GM10847 (cell line): ENCODE measurements around the gene KCNK7.

Experiments
- POLR2A ChIP-seq: IDR thresholded peaks from 2 replicates; pipeline ENCODE4 v1.6.1; 2011; ENCODE audit not compliant: insufficient read length; ENCODE audit errors: extremely low read depth

KCNK7 gene

DNA sequence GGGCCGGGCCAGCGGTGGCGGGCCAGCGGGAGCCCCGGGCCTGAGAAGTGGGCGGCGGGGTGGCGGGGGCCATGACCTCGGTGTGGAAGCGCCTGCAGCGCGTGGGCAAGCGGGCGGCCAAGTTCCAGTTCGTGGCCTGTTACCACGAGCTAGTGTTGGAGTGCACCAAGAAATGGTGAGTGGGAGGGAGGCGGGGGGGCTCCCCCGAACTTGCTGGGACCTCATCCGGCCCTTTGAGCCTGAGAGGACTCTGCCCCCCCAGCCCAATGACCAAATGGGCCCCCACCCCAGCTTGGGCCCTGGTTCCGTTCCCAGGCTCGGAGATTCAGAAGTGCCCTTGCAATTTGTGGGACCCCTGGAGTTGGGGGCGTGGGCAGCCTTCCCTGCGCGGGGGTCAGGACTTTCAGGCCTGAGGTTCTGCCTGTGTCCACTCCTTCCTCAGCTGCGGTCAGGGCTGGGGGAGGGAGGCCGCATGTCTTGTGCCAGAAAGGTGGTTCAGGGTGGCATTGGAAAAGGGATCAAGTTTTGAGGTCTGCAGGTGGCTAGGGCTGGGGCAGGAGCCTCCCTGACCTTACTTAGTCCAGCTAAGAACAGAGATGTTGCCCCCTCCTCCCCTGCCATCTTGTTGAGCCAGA lies 19.3 kb downstream of the KCNK7 start:
- TF ChIP-seq POLR2A, result no peak

DNA sequence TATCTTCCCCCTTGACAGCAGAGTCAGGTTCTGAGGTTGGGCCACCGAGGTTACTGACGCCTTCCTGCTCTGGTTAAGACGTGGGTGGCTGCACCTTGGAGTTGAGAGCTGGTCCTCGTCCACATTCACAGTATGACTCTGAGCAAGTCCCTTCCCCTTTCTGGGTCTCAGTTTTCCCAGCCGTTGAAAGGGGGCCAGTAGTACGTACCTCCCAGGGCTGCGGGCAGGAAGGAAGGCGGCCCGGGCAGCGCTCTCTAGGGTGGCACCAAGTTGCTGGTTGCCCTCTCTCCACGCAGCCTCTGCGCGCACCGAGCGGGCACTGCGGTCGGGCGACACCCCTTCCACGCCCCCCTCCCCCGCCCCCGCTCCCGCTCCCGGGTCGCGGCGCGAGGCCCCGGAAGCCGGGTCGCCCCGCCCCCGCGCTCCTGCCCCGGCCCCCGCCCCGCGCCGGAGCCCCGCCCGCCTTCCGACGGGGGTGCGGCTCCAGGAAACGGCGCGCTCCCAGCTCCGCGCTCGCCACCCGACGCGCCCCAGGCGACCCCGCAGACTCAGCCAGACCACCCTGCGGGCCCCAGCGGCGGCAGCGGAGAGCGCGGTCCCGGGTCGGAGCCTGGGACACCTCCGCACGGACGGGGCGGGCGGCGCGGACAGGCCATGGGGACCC lies 19.9 kb downstream of the KCNK7 start, which contains the start of gene EHBP1L1:
TSS of gene EHBP1L1 (plus strand) at position 486 of the 664 bp plus-strand sequence. CDS start 250 bp downstream, outside the sequence.
- peak; percentile 26 for TF ChIP-seq POLR2A

DNA sequence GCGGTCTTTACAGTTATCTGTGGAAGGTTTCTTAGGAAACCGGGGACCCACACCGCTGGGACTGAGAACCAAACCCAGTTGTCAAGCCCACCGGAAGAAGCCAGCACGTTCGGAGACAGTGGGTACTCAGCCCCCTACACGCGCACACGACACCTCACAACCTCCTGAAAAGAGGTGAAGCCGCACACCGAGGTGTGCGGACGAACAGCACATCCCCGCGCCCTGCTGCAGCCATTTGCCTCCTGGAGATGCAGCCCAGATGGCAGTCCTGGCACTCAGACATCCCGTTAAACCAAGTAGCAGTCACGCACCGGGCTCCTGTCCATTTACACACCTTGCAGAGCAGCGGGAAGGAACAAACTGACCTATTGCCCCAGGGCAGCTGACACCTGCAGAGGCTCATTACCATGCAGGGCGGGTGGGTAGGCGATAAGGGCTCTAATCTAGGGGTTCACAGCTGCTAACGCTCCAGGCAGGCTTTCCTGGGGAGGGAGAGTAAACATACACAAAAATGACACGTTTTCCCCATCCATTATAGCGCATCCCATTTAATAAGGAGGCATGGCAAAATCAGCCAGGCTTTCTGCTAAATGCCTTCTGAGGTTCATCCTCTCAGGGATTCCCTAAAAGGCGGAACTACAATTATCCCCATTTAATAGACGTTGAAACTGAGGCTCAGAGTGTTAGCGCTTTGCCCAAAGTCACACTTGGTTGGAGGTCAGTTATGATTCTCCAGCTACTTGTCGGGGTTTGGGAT lies 20.6 kb downstream of the KCNK7 start:
- TF ChIP-seq POLR2A, result no peak

DNA sequence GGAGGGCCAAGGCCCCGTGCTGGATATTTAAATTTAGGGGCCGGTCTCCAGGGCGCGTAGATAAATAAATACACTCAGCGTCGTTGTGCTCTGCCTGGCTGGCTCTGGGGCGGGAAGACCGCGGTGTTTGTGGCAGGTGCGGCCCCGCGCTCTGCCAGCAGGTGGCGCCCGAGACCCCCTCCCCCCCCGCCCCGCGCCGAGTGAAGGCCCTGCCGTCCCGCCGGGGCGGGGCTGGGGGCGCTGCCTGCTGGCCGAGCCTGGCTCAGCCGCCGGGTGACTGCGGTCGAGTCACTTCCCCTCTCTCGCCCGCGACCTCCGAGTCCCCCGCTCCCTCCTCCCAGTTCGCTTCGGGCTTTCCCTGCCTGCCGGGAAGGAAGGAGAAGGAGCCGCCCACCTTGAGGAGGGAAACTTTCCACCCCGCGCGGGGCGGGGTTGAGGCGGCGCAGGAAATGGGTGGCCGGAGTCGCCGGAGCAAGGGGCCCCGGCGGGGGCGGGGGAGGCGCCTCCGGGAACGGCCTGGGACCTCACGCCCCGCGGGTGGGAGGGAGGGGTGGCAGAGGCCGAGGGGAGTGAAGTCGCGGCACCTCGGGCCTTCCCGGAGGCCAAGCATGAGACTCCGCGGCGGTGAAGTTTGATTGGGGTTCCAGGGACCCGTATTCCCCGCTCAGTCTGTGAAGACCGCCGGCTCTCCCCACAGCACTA lies 21.3 kb downstream of the KCNK7 start:
- no peak for TF ChIP-seq POLR2A

DNA sequence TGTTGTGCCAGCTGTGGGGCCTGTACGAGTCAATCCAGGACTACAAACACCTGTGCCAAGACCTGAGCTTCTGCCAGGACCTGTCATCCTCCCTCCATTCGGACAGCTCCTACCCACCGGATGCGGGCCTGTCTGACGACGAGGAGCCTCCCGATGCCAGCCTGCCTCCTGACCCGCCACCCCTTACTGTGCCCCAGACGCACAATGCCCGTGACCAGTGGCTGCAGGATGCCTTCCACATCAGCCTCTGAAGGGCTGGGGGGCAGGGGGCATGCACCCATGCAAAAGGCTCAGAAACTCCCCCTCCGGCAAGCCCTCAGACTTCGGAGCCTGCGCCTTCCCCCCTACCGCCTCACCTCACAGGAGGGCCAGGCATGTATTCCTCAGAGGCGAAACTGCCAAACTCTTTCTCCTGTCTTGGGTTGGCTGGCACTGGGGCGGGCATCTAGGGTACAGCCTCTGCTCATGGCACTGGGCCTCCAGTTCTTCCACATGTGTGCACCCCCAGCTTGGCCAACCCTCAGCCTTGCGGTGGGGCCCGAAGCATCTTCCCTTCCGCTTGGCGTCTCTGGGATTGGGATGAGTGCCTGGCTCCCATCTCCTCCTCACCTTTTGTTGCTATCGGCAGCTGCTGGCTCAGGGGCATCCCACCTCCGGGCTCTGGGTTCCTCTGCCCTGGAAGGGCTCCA lies 22.1 kb downstream of the KCNK7 start:
- TF ChIP-seq POLR2A, result no peak

DNA sequence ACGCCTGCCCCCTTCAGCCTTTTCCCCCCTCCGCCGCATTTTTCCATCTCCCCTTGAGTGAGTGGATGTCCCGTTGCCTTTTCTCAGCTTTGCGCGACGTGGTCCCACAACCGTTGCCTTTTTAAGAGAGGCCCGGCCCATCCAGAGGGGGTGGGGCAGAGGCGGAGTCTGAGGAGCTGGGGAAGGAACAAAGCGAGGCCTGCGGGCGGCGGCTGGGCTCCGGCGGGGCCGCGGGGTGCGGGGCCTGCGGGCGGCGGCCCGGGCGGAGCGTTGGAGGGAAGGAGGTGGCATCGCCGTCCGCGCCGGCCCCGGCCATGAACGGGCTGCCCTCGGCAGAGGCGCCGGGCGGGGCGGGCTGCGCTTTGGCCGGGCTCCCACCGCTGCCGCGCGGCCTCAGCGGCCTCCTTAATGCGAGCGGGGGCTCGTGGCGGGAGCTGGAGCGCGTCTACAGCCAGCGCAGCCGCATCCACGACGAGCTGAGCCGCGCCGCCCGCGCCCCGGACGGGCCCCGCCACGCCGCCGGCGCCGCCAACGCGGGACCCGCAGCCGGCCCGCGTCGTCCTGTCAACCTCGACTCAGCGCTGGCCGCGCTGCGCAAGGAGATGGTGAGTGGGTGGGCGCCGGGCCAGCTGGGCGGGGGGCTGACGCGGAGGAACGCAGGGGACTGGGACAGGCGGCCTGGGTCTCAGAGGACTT lies 23.1 kb downstream of the KCNK7 start, which contains the start of gene FAM89B:
TSS of gene FAM89B (plus strand) at position 183 of the 696 bp plus-strand sequence. CDS start at position 315, 132 bp downstream.
- TF ChIP-seq POLR2A, result no peak

DNA sequence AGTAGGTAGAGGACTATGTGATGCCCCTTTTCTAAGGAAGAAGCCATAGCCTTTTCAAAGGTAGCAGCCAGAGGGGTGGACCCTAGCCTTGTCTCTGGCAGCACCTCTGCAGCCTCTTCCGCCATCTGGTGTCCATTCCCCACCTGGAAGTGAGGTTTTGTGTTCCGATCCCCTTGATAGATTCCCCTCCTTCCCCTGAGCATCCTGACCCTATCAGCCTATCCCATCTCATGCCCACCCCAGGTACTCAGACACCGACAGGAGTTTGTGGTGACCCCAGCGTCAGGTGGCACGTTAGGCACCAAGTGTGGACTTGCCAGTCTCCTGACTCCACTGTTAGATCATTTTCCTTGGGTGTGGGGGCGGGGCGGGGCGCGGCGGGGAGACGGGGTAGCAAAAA lies 23.7 kb downstream of the KCNK7 start:
- no peak for TF ChIP-seq POLR2A

DNA sequence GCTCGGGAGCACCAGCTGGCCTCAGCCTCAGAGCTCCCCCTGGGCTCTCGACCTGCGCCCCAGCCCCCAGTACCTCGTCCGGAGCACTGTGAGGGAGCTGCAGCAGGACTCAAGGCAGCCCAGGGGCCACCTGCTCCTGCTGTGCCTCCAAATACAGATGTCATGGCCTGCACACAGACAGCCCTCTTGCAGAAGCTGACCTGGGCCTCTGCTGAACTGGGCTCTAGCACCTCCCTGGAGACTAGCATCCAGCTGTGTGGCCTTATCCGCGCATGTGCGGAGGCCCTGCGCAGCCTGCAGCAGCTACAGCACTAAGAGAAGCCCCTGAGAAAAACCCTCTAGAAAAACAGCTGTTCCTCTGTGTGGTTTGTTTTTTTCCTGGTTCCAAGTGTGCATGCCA lies 24.2 kb downstream of the KCNK7 start:
- TF ChIP-seq POLR2A, result no peak

DNA sequence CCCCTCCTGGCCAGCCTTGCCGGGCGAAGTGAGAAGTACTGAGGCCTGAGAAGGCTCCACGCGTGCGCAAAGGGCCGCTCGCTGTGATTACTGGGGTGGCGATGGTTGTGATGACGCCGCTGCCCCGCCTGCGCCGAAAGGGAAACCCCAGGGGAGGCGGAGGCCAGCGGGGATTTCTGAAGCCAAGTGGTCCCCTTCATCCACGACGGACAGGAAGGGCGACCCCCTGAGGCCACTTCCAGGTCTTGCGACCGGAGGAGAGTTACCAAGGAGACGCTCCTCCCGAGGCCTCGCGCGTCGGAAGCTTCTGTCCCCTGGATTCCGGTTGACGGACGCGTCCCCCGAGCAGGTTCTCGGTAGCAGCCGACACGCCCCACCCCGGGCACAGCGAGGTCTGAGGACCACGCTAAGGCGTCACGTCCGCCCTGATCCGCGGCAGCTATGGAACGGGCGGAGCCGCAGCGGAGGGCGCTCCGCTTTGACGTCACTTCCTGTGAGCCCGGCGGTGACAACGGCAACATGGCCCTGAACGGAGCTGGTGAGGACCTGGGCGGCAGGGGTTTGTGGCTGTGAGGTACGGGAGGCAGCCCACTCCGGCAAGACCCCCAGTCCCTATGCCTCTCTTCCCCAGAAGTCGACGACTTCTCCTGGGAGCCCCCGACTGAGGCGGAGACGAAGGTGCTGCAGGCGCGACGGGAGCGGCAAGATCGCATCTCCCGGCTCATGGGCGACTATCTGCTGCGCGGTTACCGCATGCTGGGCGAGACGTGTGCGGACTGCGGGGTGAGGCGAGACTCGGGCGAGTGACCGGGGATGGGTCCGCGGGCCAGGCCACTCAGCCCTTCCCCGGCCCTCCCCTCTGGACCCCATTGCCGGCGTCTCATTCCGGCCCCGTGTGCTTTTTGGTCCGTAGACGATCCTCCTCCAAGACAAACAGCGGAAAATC lies 25.4 kb downstream of the KCNK7 start, which contains the start of gene ZNRD2:
TSS of gene ZNRD2 (plus strand) at position 505 of the 946 bp plus-strand sequence. CDS start at position 520, 15 bp downstream.
- TF ChIP-seq POLR2A, result peak; percentile 63

DNA sequence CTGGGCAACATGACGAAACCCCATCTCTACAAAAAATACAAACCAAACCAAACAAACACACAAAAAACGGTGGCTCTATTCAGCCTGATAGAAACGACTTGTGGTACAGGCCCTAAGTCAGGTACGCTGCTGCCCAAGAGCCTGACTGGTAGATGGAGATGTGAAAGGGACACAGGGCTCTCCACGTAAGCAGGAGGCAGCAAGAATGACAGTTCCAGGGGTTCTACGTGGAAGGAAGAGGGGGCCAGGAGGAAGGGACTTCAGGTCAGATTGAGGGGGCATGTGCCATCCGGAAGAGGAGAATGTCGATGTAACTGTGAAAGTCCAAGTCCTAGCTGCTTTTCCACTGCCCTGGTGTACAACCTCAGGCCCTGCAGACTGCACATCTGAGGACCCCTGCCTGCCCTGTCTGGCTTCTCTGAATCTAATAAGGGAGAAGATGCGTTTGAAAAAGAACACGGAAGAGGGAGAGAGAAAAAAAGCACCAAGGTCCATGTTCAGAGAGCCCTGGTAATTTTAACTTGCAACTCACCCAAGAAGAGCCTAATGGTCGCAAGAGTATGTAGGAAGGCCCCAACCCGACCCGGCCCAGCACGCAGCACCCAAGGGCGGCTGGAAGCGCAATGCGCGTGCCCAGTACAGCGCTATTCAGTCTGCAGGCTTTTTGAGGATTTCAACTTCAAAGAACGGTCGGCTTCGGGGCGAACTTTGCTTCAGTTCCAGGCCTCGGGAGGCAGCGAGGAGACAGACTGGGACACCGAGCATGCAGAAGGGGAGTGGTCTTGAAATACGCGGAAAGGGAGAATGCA lies 26.2 kb downstream of the KCNK7 start:
- no peak for TF ChIP-seq POLR2A

DNA sequence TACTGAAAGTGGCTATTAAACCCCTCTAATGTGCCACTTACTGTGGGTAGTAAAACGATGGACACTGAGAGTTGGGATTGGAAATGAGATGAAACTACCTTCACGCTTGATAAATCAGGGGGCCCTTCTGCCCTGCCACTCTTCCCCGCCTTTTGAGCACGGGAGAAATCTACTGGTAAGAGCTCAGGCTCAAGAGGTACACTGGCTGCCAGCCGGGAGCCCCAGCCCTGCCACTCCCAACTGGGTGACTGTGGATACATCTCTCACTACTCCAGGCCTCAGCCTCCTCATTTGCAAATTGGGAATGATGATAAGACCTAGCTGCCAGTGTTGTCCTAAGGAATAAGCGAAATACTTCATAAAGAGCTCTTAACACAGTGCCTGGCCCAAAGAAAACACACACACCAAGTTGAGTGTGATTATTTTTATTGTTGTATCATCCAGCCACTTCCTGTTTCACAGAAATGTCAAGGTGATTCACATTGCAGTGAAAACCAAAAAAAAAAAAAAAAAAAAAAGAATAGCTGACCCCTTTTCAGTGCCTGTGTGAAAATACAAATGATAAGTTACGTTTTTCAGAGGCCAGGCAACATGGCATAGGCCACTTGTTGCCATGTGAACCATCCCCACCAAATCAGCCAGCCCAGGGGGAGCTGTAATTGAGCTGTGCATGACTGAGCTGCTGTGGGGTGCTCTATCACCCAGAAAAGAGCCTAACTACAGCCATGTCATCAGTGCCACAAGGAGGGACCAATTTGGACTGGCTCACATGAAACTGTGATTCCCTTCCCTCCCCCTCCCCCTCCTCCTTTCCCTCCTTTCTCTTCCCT lies 29.8 kb downstream of the KCNK7 start:
- no peak for TF ChIP-seq POLR2A
